Activated CD8-positive, alpha-beta memory T cell treated with anti-CD3 and anti-CD28 coated beads for 48 hours (primary cell): ENCODE results near the gene OR13C8.
"Not testable (repeated sequence)": the region's sequence is repeated elsewhere in the genome, so short reads cannot be mapped to it uniquely, and the experiment has no call there.

Source experiments
- DNase-seq, 3 experiments: peaks; one replicate each; pipeline ENCODE4 v3.0.0-alpha.2; 2020; ENCODE audit warnings: low read depth in 2 of 3, low spot score in 2 of 3

The OR13C8 gene, protein sequence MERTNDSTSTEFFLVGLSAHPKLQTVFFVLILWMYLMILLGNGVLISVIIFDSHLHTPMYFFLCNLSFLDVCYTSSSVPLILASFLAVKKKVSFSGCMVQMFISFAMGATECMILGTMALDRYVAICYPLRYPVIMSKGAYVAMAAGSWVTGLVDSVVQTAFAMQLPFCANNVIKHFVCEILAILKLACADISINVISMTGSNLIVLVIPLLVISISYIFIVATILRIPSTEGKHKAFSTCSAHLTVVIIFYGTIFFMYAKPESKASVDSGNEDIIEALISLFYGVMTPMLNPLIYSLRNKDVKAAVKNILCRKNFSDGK

GRCh38 chr9:104568868-104569267, at the start of gene OR13C8:
OR13C8 (plus strand) TSS chr9:104569168; CDS start chr9:104569168, 0 bp downstream.
- DNase-seq = no peak

- not testable (repeated sequence) for DNase-seq
These were observed 48.7 kb upstream of the OR13C8 start for GRCh38 chr9:104520241-104520640.

- DNase-seq = no peak
These were observed 41.9 kb upstream of the OR13C8 start, which contains the start of gene OR13C4 for GRCh38 chr9:104527109-104527508. OR13C4 (minus strand) TSS chr9:104527209; CDS start chr9:104527209, 0 bp downstream.

DNA sequence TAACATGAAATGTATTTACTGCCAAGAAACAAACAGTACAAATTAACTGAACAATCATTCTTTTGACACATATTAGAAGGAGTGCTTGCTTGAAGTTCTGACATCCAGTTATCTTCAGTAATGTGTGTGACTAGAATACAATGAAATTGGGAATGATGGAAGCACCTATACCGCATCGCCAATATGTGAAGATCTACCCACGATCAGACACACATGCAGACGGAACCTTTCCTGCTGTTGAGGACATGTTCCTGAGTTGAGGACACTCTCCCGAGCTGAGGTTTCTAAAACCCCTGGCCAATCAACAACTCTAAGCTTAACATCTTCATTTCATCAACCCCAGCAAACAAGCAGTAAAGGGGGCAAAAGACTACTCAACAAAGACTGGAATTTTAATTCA, 32.2 kb upstream of the OR13C8 start, which contains the start of gene OR13C3:
Gene OR13C3, minus strand, starts transcription at position 101 of the 400 bp plus-strand sequence. CDS start 133 bp downstream, outside the sequence.
- no peak for DNase-seq

GRCh38 chr9:104539275-104539674, 29.7 kb upstream of the OR13C8 start:
- no peak for DNase-seq

GRCh38 chr9:104544644-104545043, 24.3 kb upstream of the OR13C8 start:
- no peak for DNase-seq

GRCh38 chr9:104553261-104553660, 15.7 kb upstream of the OR13C8 start:
- no peak for DNase-seq

- no peak for DNase-seq
These were observed 13.4 kb upstream of the OR13C8 start for GRCh38 chr9:104555521-104555920.

DNA sequence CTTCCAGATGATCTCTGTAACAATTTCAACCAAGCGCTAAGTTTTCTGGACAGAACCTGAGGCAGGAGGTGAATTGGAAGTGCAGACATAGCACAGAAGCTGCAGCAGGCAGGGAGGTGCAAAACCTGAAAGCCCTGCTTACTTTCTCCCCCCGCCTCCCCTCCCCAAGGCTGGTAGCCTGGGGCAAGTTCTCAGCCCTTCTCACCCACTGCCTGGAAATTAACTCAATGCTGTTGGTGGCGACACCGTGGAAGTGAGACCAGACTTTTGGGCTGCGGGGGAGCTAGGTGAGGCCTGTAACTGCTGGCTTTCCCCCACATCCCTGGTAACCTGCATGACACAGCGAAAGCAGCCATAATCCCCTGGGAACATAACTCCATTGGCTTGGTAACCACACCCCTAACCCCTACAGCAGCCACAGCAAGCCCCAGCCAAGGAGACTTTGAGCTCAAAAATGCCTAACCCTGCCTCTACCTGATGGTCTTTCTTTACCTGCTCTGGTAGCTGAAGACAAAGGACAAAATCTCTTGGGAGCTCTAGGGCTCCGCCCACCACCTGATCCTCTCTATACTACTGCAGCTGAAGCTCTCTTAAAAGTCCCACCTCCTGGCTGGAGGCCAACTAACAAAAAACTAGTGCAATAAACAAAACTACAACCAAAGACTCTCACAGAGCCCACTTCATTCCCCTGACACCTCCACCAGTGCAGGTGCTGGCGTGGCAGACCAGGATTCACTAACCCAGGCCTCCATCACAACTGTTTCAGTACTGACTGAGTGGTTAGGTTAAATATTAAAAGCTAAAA, 11.9 kb upstream of the OR13C8 start:
- no peak for DNase-seq

DNA sequence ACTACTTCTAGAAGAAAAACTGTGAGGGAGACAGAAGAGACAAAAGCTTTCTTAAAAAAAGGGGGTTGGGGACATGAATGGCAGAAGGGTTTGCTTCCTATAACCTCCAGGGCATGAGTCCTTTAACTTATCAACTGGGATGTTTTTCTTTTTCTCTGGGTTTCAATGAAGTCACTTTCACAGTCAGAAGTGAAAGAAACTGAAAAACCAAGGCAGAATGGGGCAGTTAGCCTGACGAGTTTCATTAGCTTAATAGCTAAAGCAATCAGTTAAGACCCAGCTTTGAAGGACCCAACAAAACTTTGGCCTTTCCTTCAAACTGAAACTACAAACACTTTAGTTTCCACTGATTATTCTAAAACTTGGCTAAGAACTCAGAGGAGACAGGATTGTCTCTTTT, 4.6 kb upstream of the OR13C8 start:
- no peak for DNase-seq

- DNase-seq = no peak
These were observed 3.6 kb downstream of the OR13C8 start for GRCh38 chr9:104572612-104573011.

- no peak for DNase-seq
These were observed 6.5 kb downstream of the OR13C8 start for GRCh38 chr9:104575456-104575855.

- no peak for DNase-seq
These were observed 8.3 kb downstream of the OR13C8 start for GRCh38 chr9:104577263-104577662.

- DNase-seq = no peak
These were observed 11.6 kb downstream of the OR13C8 start for GRCh38 chr9:104580562-104580961.

- DNase-seq = no peak
These were observed 17.7 kb downstream of the OR13C8 start for GRCh38 chr9:104586496-104587180.

- DNase-seq = no peak
These were observed 20.7 kb downstream of the OR13C8 start for GRCh38 chr9:104589626-104590025.

DNA sequence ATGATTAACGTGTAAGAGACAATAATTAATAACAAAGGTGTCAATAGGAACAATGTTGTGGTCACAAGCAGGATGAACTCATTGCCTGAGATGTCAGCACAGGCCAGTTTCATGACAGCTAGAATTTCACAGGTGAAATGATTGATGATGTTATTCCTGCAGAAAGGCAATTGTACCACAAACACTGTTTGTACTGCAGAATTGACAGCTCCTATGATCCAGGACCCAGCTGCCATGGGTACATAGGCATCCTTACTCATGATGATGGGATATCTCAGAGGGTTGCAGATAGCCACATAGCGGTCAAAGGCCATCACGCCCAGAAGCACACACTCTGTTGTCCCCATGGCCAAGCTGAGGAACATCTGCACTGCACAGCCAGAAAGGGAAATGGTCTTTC, 29.8 kb downstream of the OR13C8 start:
- DNase-seq = not testable (repeated sequence)

DNA sequence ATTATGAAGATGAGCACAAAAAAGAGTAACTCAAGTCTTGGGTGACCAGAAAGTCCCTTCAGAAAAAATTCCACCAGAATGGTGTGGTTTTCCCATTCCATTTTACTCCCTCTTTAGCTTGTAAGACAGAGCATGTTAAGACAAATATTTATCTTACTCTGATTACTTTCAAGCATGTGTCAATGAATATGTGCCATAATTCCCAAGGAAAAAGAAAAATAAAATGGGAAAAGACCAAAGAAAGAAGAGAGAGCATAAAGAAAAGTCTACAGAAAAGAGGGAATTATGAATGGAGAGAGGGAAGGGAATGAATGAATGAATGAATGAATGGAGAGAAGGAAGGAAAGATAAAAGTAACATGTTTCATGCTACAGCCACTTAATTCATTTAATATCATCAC, 30.3 kb downstream of the OR13C8 start, which contains the start of gene OR13C5:
Gene OR13C5, minus strand, starts transcription at position 101 of the 400 bp plus-strand sequence. Its CDS starts 0 bp downstream, at position 101.
- not testable (repeated sequence) for DNase-seq

- DNase-seq = no peak
These were observed 35.8 kb downstream of the OR13C8 start for GRCh38 chr9:104604801-104605200.

DNA sequence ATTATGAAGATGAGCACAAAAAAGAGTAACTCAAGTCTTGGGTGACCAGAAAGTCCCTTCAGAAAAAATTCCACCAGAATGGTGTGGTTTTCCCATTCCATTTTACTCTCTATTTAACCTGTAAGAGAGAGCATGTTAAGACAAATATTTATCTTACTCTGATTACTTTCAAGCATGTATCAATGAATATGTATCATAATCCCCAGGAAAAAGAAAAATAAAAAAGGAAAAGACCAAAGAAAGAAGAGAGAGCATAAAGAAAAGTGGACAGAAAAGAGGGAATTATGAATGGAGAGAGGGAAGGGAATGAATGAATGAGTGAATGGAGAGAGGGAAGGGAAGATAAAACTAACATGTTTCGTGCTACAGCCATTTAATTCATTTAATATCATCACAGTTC, 36.6 kb downstream of the OR13C8 start, which contains the start of gene OR13C2:
Gene OR13C2, minus strand, starts transcription at position 101 of the 400 bp plus-strand sequence. Its CDS starts 0 bp downstream, at position 101.
- DNase-seq = not testable (repeated sequence)

GRCh38 chr9:104606152-104606551, 37.2 kb downstream of the OR13C8 start:
- DNase-seq = no peak
